Epithelial cell of esophagus (primary cell): ENCODE data around the gene ZNF837.

Source experiments
- DNase-seq: peaks from one replicate; pipeline ENCODE4 v3.0.0; 2010; ENCODE audit warnings: low read depth
- H3K4me3 ChIP-seq: 2 replicates; pipeline ENCODE4 v1.5.1; 2011; ENCODE audit warnings: mild to moderate bottlenecking, low read length, control low read depth
- CTCF ChIP-seq: IDR thresholded peaks from 2 replicates; pipeline ENCODE4 v1.5.1; 2011; ENCODE audit warnings: low read depth, mild to moderate bottlenecking, low read length, control low read depth, inconsistent platforms; ENCODE audit not compliant: insufficient read depth; ENCODE audit errors: missing control alignments

ZNF837 gene

GRCh38 chr19:58400316-58400915 is 19.6 kb upstream of the ZNF837 start:
- H3K4me3 ChIP-seq, result peak overlapping the region; percentile 35
- no peak for TF ChIP-seq CTCF
- no peak for DNase-seq

GRCh38 chr19:58399903-58400302 is 19.1 kb upstream of the ZNF837 start:
- no peak overlapping the region for H3K4me3 ChIP-seq
- TF ChIP-seq CTCF, result no peak
- no peak for DNase-seq

GRCh38 chr19:58398545-58398944 is 17.7 kb upstream of the ZNF837 start:
- no peak for TF ChIP-seq CTCF
- H3K4me3 ChIP-seq, result no peak overlapping the region
- no peak for DNase-seq

- H3K4me3 ChIP-seq, result no peak overlapping the region
These were observed 17.3 kb upstream of the ZNF837 start for GRCh38 chr19:58398087-58398486.

GRCh38 chr19:58397533-58398037 is 16.8 kb upstream of the ZNF837 start:
- TF ChIP-seq CTCF, result no peak
- no peak for DNase-seq
- H3K4me3 ChIP-seq, result no peak overlapping the region

More at GRCh38 chr19:58398087-58398486, 17.3 kb upstream of the ZNF837 start:
- DNase-seq, result no peak
- no peak for TF ChIP-seq CTCF

GRCh38 chr19:58396691-58397532 is 16.1 kb upstream of the ZNF837 start:
- no peak for DNase-seq
- no peak for TF ChIP-seq CTCF
- peak overlapping the region; percentile 14 for H3K4me3 ChIP-seq
